BE2C (cell line): ENCODE data around the gene ANKRD29.

Experiments
- DNase-seq: peaks from one replicate; pipeline ENCODE4 v3.0.0-alpha.2; 2020
- H3K27me3 ChIP-seq: fragments of 250-450 bp; sonication (Bioruptor Pico); 2 replicates; pipeline ENCODE4 v1.5.1; 2020; ENCODE audit warnings: mild to moderate bottlenecking
- H3K36me3 ChIP-seq: fragments of 250-450 bp; sonication (Bioruptor Pico); 2 replicates; pipeline ENCODE4 v1.5.1; 2020; ENCODE audit warnings: mild to moderate bottlenecking
- H3K4me1 ChIP-seq: fragments of 250-450 bp; sonication (Bioruptor Pico); 2 replicates; pipeline ENCODE4 v1.5.1; 2020
- H3K4me3 ChIP-seq: 2 replicates; pipeline ENCODE4 v1.5.1; 2011; ENCODE audit warnings: low read depth, low read length
- H3K9me3 ChIP-seq: fragments of 250-450 bp; sonication (Bioruptor Pico); 2 replicates; pipeline ENCODE4 v1.5.1; 2020
- CTCF ChIP-seq: IDR thresholded peaks from 2 replicates; pipeline ENCODE4 v1.5.1; 2012; ENCODE audit warnings: mild to moderate bottlenecking, low read depth, low read length

Gene ANKRD29

GRCh38 chr18:23612434-23613090, 50.1 kb downstream of the ANKRD29 start:
- TF ChIP-seq CTCF: no peak

GRCh38 chr18:23609390-23610023, 53.2 kb downstream of the ANKRD29 start:
- TF ChIP-seq CTCF: no peak
- Histone ChIP-seq H3K4me1 (no peaks in the 10 kb centered on the region), H3K4me3 (no peak overlapping the region)

More at GRCh38 chr18:23612434-23613090, 50.1 kb downstream of the ANKRD29 start:
- Histone ChIP-seq H3K4me3 (no peak overlapping the region), H3K36me3 (no peaks in the 10 kb centered on the region), H3K27me3 (no peaks in the 10 kb centered on the region), H3K4me1 (no peaks in the 10 kb centered on the region), H3K9me3 (no peaks in the 10 kb centered on the region)
- no peak for DNase-seq

GRCh38 chr18:23608211-23608610, 54.5 kb downstream of the ANKRD29 start:
- Histone ChIP-seq H3K4me3 (no peak overlapping the region), H3K27me3 (no peaks in the 10 kb centered on the region), H3K4me1 (no peaks in the 10 kb centered on the region), H3K36me3 (no peaks in the 10 kb centered on the region), H3K9me3 (no peaks in the 10 kb centered on the region)
- no peak for DNase-seq
- TF ChIP-seq CTCF: no peak

More at GRCh38 chr18:23609390-23610023, 53.2 kb downstream of the ANKRD29 start:
- Histone ChIP-seq H3K9me3 (no peaks in the 10 kb centered on the region), H3K36me3 (no peaks in the 10 kb centered on the region), H3K27me3 (no peaks in the 10 kb centered on the region)
- no peak for DNase-seq

- H3K36me3 ChIP-seq: no peaks in the 10 kb centered on the region
- no peak for DNase-seq
- no peaks in the 10 kb centered on the region for H3K4me1 ChIP-seq
- H3K4me3 ChIP-seq: no peak overlapping the region
- TF ChIP-seq CTCF: no peak
- no peaks in the 10 kb centered on the region for H3K9me3 ChIP-seq
- H3K27me3 ChIP-seq: no peaks in the 10 kb centered on the region
Measured at GRCh38 chr18:23605941-23606340, 56.8 kb downstream of the ANKRD29 start.

GRCh38 chr18:23599809-23600208, 62.9 kb downstream of the ANKRD29 start:
- DNase-seq: no peak
- Histone ChIP-seq H3K4me1 (no peaks in the 10 kb centered on the region), H3K4me3 (no peak overlapping the region), H3K36me3 (no peaks in the 10 kb centered on the region), H3K27me3 (no peaks in the 10 kb centered on the region), H3K9me3 (no peaks in the 10 kb centered on the region)
- no peak for TF ChIP-seq CTCF

GRCh38 chr18:23596183-23596582, 66.5 kb downstream of the ANKRD29 start:
- Histone ChIP-seq H3K4me3 (no peak overlapping the region), H3K4me1 (no peaks in the 10 kb centered on the region)

More at GRCh38 chr18:23596183-23596582, 66.5 kb downstream of the ANKRD29 start:
- no peak for DNase-seq
- H3K36me3 ChIP-seq: no peaks in the 10 kb centered on the region
- no peak for TF ChIP-seq CTCF
- no peaks in the 10 kb centered on the region for H3K27me3 ChIP-seq
- H3K9me3 ChIP-seq: no peaks in the 10 kb centered on the region
